OCI-LY3 (cell line): ENCODE data around the gene TTC17.

Experiments used
- CTCF ChIP-seq: fragments of 200-600, 300-600 bp; sonication (generic); IDR thresholded peaks from 2 replicates; pipeline ENCODE4 v1.5.1; 2014; ENCODE audit warnings: antibody characterized with exemption, low read length, low read depth
- EZH2phosphoT487 ChIP-seq: fragments of 200-600 bp; shearing (Covaris generic); IDR thresholded peaks from 2 replicates; pipeline ENCODE4 v1.6.1; 2018; ENCODE audit warnings: antibody characterized with exemption, mixed run types, low read depth

GRCh38 chr11:43434893-43435292 lies 76.2 kb downstream of the TTC17 start:
- no peak for TF ChIP-seq CTCF
- no peak for TF ChIP-seq EZH2phosphoT487
